ENCODE data around the gene CEP128.

CEP128 gene

GRCh38 chr14:80865565-80865964, 76.0 kb downstream of the CEP128 start:
- no peak overlapping the region for H2AFZ ChIP-seq (ENCODE audit: insufficient read depth, low read length, poor library complexity)
- H3K9me3 ChIP-seq (ENCODE audit: insufficient read depth, low read depth, low read length): no peaks in the 10 kb centered on the region
- H3K18ac ChIP-seq (ENCODE audit: low read length): no peak overlapping the region
- no peaks in the 10 kb centered on the region for H3K4me1 ChIP-seq (ENCODE audit: control insufficient read depth in 1 of 2, insufficient read depth in 2 of 2, low read length in 2 of 2)
- no peak overlapping the region for H3K23ac ChIP-seq (ENCODE audit: low read length)
- WGBS (ENCODE audit: extremely low coverage, insufficient coverage, insufficient read length): no CpG with 5 or more reads among the region's 2 CpGs
- no peak for DNase-seq
- H4K12ac ChIP-seq (ENCODE audit: low read depth, low read length): no peak overlapping the region
- no peak overlapping the region for H4K8ac ChIP-seq (ENCODE audit: low read depth, low read length)
- no peaks in the 10 kb centered on the region for H3K36me3 ChIP-seq (ENCODE audit: control insufficient read depth in 1 of 2, insufficient read depth in 2 of 2, low read length in 2 of 2)
- H3K9ac ChIP-seq (ENCODE audit: low read length): no peak overlapping the region
- no peak overlapping the region for H3K4me2 ChIP-seq (ENCODE audit: low read length)
- H2AK5ac ChIP-seq (ENCODE audit: low read length): no peak overlapping the region
- H2BK5ac ChIP-seq (ENCODE audit: low read depth, low read length, poor library complexity): no peak overlapping the region
- no peaks in the 10 kb centered on the region for H3K79me1 ChIP-seq (ENCODE audit: low read length)
- H3K4ac ChIP-seq (ENCODE audit: low read depth, low read length): no peak overlapping the region
- no peaks in the 10 kb centered on the region for H3K79me2 ChIP-seq (ENCODE audit: control insufficient read depth, insufficient read depth, low read length, poor library complexity)
- no peaks in the 10 kb centered on the region for H3K27me3 ChIP-seq (ENCODE audit: insufficient read depth, low read length)
- H3K4me3 ChIP-seq (ENCODE audit: low read depth, low read length): no peak overlapping the region
- H3K14ac ChIP-seq (ENCODE audit: low read length): no peak overlapping the region
- H3K27ac ChIP-seq (ENCODE audit: low read depth, low read length): no peak overlapping the region
- H2BK12ac ChIP-seq (ENCODE audit: low read length): no peak overlapping the region
- no peak overlapping the region for H4K91ac ChIP-seq (ENCODE audit: low read depth, low read length)
- no peak overlapping the region for H2BK120ac ChIP-seq (ENCODE audit: insufficient read depth, low read length, poor library complexity)

GRCh38 chr14:80862983-80863382, 78.6 kb downstream of the CEP128 start:
- H2BK5ac ChIP-seq (ENCODE audit: low read depth, low read length, poor library complexity): no peak overlapping the region
- H3K18ac ChIP-seq (ENCODE audit: low read length): no peak overlapping the region
- no peak overlapping the region for H2AFZ ChIP-seq (ENCODE audit: insufficient read depth, low read length, poor library complexity)
- H4K8ac ChIP-seq (ENCODE audit: low read depth, low read length): no peak overlapping the region
- H3K4me3 ChIP-seq (ENCODE audit: low read depth, low read length): no peak overlapping the region
- H2AK5ac ChIP-seq (ENCODE audit: low read length): no peak overlapping the region
- H4K91ac ChIP-seq (ENCODE audit: low read depth, low read length): no peak overlapping the region
- H3K4ac ChIP-seq (ENCODE audit: low read depth, low read length): no peak overlapping the region
- no peak overlapping the region for H2BK120ac ChIP-seq (ENCODE audit: insufficient read depth, low read length, poor library complexity)
- H3K4me2 ChIP-seq (ENCODE audit: low read length): no peak overlapping the region
- no peak overlapping the region for H3K27ac ChIP-seq (ENCODE audit: low read depth, low read length)
- H3K9ac ChIP-seq (ENCODE audit: low read length): no peak overlapping the region
- H2BK12ac ChIP-seq (ENCODE audit: low read length): no peak overlapping the region
- no peaks in the 10 kb centered on the region for H3K9me3 ChIP-seq (ENCODE audit: insufficient read depth, low read depth, low read length)
- no peaks in the 10 kb centered on the region for H3K4me1 ChIP-seq (ENCODE audit: control insufficient read depth in 1 of 2, insufficient read depth in 2 of 2, low read length in 2 of 2)
- DNase-seq: no peak
- H3K79me2 ChIP-seq (ENCODE audit: control insufficient read depth, insufficient read depth, low read length, poor library complexity): no peaks in the 10 kb centered on the region
- WGBS (ENCODE audit: extremely low coverage, insufficient coverage, insufficient read length): no CpG with 5 or more reads among the region's 3 CpGs
- H3K36me3 ChIP-seq (ENCODE audit: control insufficient read depth in 1 of 2, insufficient read depth in 2 of 2, low read length in 2 of 2): no peaks in the 10 kb centered on the region
- no peak overlapping the region for H3K23ac ChIP-seq (ENCODE audit: low read length)
- no peaks in the 10 kb centered on the region for H3K27me3 ChIP-seq (ENCODE audit: insufficient read depth, low read length)
- H3K79me1 ChIP-seq (ENCODE audit: low read length): no peaks in the 10 kb centered on the region
- H4K12ac ChIP-seq (ENCODE audit: low read depth, low read length): no peak overlapping the region
- no peak overlapping the region for H3K14ac ChIP-seq (ENCODE audit: low read length)

GRCh38 chr14:80862541-80862940, 79.0 kb downstream of the CEP128 start:
- no CpG with 5 or more reads among the region's 5 CpGs for WGBS (ENCODE audit: extremely low coverage, insufficient coverage, insufficient read length)
- Histone ChIP-seq H3K9me3 (ENCODE audit: insufficient read depth, low read depth, low read length) (no peaks in the 10 kb centered on the region), H3K27ac (ENCODE audit: low read depth, low read length) (no peak overlapping the region)

GRCh38 chr14:80850197-80850814, 91.2 kb downstream of the CEP128 start:
- no CpG with 5 or more reads among the region's 4 CpGs for WGBS (ENCODE audit: extremely low coverage, insufficient coverage, insufficient read length)
- Histone ChIP-seq H3K14ac (ENCODE audit: low read length) (no peak overlapping the region), H3K4ac (ENCODE audit: low read depth, low read length) (no peak overlapping the region), H3K79me1 (ENCODE audit: low read length) (no peaks in the 10 kb centered on the region), H3K9me3 (ENCODE audit: insufficient read depth, low read depth, low read length) (no peaks in the 10 kb centered on the region), H2BK12ac (ENCODE audit: low read length) (no peak overlapping the region), H2BK120ac (ENCODE audit: insufficient read depth, low read length, poor library complexity) (no peak overlapping the region), H4K8ac (ENCODE audit: low read depth, low read length) (no peak overlapping the region), H3K4me3 (ENCODE audit: low read depth, low read length) (no peak overlapping the region), H3K23ac (ENCODE audit: low read length) (no peak overlapping the region), H3K4me1 (ENCODE audit: control insufficient read depth in 1 of 2, insufficient read depth in 2 of 2, low read length in 2 of 2) (no peaks in the 10 kb centered on the region), H4K91ac (ENCODE audit: low read depth, low read length) (no peak overlapping the region), H3K36me3 (ENCODE audit: control insufficient read depth in 1 of 2, insufficient read depth in 2 of 2, low read length in 2 of 2) (no peaks in the 10 kb centered on the region), H3K27me3 (ENCODE audit: insufficient read depth, low read length) (no peaks in the 10 kb centered on the region), H2BK5ac (ENCODE audit: low read depth, low read length, poor library complexity) (no peak overlapping the region), H4K12ac (ENCODE audit: low read depth, low read length) (no peak overlapping the region), H3K9ac (ENCODE audit: low read length) (no peak overlapping the region), H2AK5ac (ENCODE audit: low read length) (no peak overlapping the region), H3K79me2 (ENCODE audit: control insufficient read depth, insufficient read depth, low read length, poor library complexity) (no peaks in the 10 kb centered on the region), H3K4me2 (ENCODE audit: low read length) (no peak overlapping the region), H3K27ac (ENCODE audit: low read depth, low read length) (no peak overlapping the region), H3K18ac (ENCODE audit: low read length) (no peak overlapping the region), H2AFZ (ENCODE audit: insufficient read depth, low read length, poor library complexity) (no peak overlapping the region)
- DNase-seq: peak in 1 of 2 donors; percentile 76

More at GRCh38 chr14:80862541-80862940, 79.0 kb downstream of the CEP128 start:
- Histone ChIP-seq H3K79me2 (ENCODE audit: control insufficient read depth, insufficient read depth, low read length, poor library complexity) (no peaks in the 10 kb centered on the region), H3K27me3 (ENCODE audit: insufficient read depth, low read length) (no peaks in the 10 kb centered on the region), H3K9ac (ENCODE audit: low read length) (no peak overlapping the region), H3K79me1 (ENCODE audit: low read length) (no peaks in the 10 kb centered on the region), H3K4me2 (ENCODE audit: low read length) (no peak overlapping the region), H3K4me3 (ENCODE audit: low read depth, low read length) (no peak overlapping the region), H4K91ac (ENCODE audit: low read depth, low read length) (no peak overlapping the region), H3K36me3 (ENCODE audit: control insufficient read depth in 1 of 2, insufficient read depth in 2 of 2, low read length in 2 of 2) (no peaks in the 10 kb centered on the region), H4K12ac (ENCODE audit: low read depth, low read length) (no peak overlapping the region), H3K18ac (ENCODE audit: low read length) (no peak overlapping the region), H2BK120ac (ENCODE audit: insufficient read depth, low read length, poor library complexity) (no peak overlapping the region), H2AFZ (ENCODE audit: insufficient read depth, low read length, poor library complexity) (no peak overlapping the region), H3K4ac (ENCODE audit: low read depth, low read length) (no peak overlapping the region), H3K4me1 (ENCODE audit: control insufficient read depth in 1 of 2, insufficient read depth in 2 of 2, low read length in 2 of 2) (no peaks in the 10 kb centered on the region), H2BK12ac (ENCODE audit: low read length) (no peak overlapping the region), H4K8ac (ENCODE audit: low read depth, low read length) (no peak overlapping the region), H2AK5ac (ENCODE audit: low read length) (no peak overlapping the region), H3K14ac (ENCODE audit: low read length) (no peak overlapping the region), H2BK5ac (ENCODE audit: low read depth, low read length, poor library complexity) (no peak overlapping the region), H3K23ac (ENCODE audit: low read length) (no peak overlapping the region)
- no peak for DNase-seq
